DMS 273 (cell line): ENCODE results near the gene CAPN15.

Experiments used
- DNase-seq: peaks from one replicate; lab custom pipeline; 2025; ENCODE audit not compliant: unreplicated experiment; lab: John Stamatoyannopoulos, UW

Gene CAPN15

GRCh38 chr16:543301-544164 is 16.0 kb downstream of the CAPN15 start:
- no peak for DNase-seq

- no peak for DNase-seq
Observed at GRCh38 chr16:544517-544916, 17.0 kb downstream of the CAPN15 start.

- no peak for DNase-seq
Observed at GRCh38 chr16:546909-547770, 19.6 kb downstream of the CAPN15 start.

GRCh38 chr16:548586-548985 is 21.1 kb downstream of the CAPN15 start:
- DNase-seq = no peak

GRCh38 chr16:549544-550263 is 22.2 kb downstream of the CAPN15 start:
- DNase-seq = no peak

GRCh38 chr16:551210-551609 is 23.7 kb downstream of the CAPN15 start:
- DNase-seq = no peak

- DNase-seq = no peak
Observed at GRCh38 chr16:552171-552570, 24.7 kb downstream of the CAPN15 start.

GRCh38 chr16:553601-554296 is 26.2 kb downstream of the CAPN15 start:
- DNase-seq = no peak

- DNase-seq = no peak
Observed at GRCh38 chr16:554297-554621, 26.7 kb downstream of the CAPN15 start.

GRCh38 chr16:554640-555365 is 27.3 kb downstream of the CAPN15 start:
- DNase-seq = peak; percentile 81

GRCh38 chr16:555528-556473 is 28.3 kb downstream of the CAPN15 start:
- peak; percentile 55 for DNase-seq

- DNase-seq = peak; percentile 31
Observed at GRCh38 chr16:556474-557173, 29.1 kb downstream of the CAPN15 start.

GRCh38 chr16:557463-558297 is 30.2 kb downstream of the CAPN15 start:
- DNase-seq = no peak

GRCh38 chr16:558298-559020 is 30.9 kb downstream of the CAPN15 start:
- peak; percentile 48 for DNase-seq

- DNase-seq = no peak
Observed at GRCh38 chr16:559021-559380, 31.5 kb downstream of the CAPN15 start.

GRCh38 chr16:559411-560203 is 32.1 kb downstream of the CAPN15 start:
- peak; percentile 56 for DNase-seq
